ENCODE data around the gene TRPV3.

The TRPV3 gene

GRCh38 chr17:3554440-3554839, 3.2 kb downstream of the TRPV3 start:
- Histone ChIP-seq H2AFZ (ENCODE audit: low read length) (no peak overlapping the region), H3K27ac (ENCODE audit: low read length) (no peak overlapping the region), H3K27me3 (replicated peaks; ENCODE audit: insufficient read depth, low read length) (no peaks in the 10 kb centered on the region), H3K9ac (ENCODE audit: low read length) (no peak overlapping the region), H3K79me2 (ENCODE audit: low read length) (peaks cover 70% of the 10 kb centered on the region), H4K20me1 (ENCODE audit: insufficient read depth, low read length) (no peaks in the 10 kb centered on the region), H3K9me2 (replicated peaks; ENCODE audit: insufficient read depth, low read length) (no peaks in the 10 kb centered on the region), H3K4me3 (ENCODE audit: low read length) (no peak overlapping the region), H3F3A (ENCODE audit: insufficient read depth, low read length) (peaks cover 16% of the 10 kb centered on the region), H3K4me1 (ENCODE audit: low read length) (peaks cover 17% of the 10 kb centered on the region), H3K9me3 (replicated peaks; ENCODE audit: insufficient read depth, low read length) (no peaks in the 10 kb centered on the region), H3K36me3 (replicated peaks; ENCODE audit: insufficient read depth, low read length) (peaks cover 9% of the 10 kb centered on the region; the same call in 1 of the 2 replicates), H3K4me2 (ENCODE audit: low read depth, low read length) (no peak overlapping the region)
- DNase-seq: no peak
- TF ChIP-seq EZH2 (optimal IDR thresholded peaks at IDR 0.05; ENCODE audit: low read depth, low read length) (no peak), CTCF (IDR thresholded peaks at IDR 0.05; ENCODE audit: low read length) (no peak), EZH2phosphoT487 (IDR thresholded peaks at IDR 0.05; ENCODE audit: low read length) (no peak)

GRCh38 chr17:3553419-3554401, 3.9 kb downstream of the TRPV3 start:
- H3K36me3 ChIP-seq (replicated peaks; ENCODE audit: insufficient read depth, low read length): peaks cover 11% of the 10 kb centered on the region; the same call in 1 of the 2 replicates
- H3K4me3 ChIP-seq (ENCODE audit: low read length): no peak overlapping the region
- no peaks in the 10 kb centered on the region for H3K9me3 ChIP-seq (replicated peaks; ENCODE audit: insufficient read depth, low read length)
- H4K20me1 ChIP-seq (ENCODE audit: insufficient read depth, low read length): no peaks in the 10 kb centered on the region
- H3K4me1 ChIP-seq (ENCODE audit: low read length): peaks cover 14% of the 10 kb centered on the region
- no peaks in the 10 kb centered on the region for H3K27me3 ChIP-seq (replicated peaks; ENCODE audit: insufficient read depth, low read length)
- no peak overlapping the region for H3K4me2 ChIP-seq (ENCODE audit: low read depth, low read length)
- no peak overlapping the region for H2AFZ ChIP-seq (ENCODE audit: low read length)
- TF ChIP-seq CTCF (IDR thresholded peaks at IDR 0.05; ENCODE audit: low read length) (no peak), EZH2 (optimal IDR thresholded peaks at IDR 0.05; ENCODE audit: low read depth, low read length) (no peak), EZH2phosphoT487 (IDR thresholded peaks at IDR 0.05; ENCODE audit: low read length) (no peak)
- H3K9ac ChIP-seq (ENCODE audit: low read length): no peak overlapping the region
- no peaks in the 10 kb centered on the region for H3K9me2 ChIP-seq (replicated peaks; ENCODE audit: insufficient read depth, low read length)
- H3K27ac ChIP-seq (ENCODE audit: low read length): no peak overlapping the region
- H3K79me2 ChIP-seq (ENCODE audit: low read length): peaks cover 77% of the 10 kb centered on the region
- no peak for DNase-seq
- peaks cover 11% of the 10 kb centered on the region for H3F3A ChIP-seq (ENCODE audit: insufficient read depth, low read length)

- Histone ChIP-seq H4K20me1 (ENCODE audit: insufficient read depth, low read length) (no peaks in the 10 kb centered on the region), H3F3A (ENCODE audit: insufficient read depth, low read length) (peaks cover 5% of the 10 kb centered on the region), H3K4me2 (ENCODE audit: low read depth, low read length) (no peak overlapping the region), H3K4me1 (ENCODE audit: low read length) (peaks cover 8% of the 10 kb centered on the region), H3K4me3 (ENCODE audit: low read length) (no peak overlapping the region), H2AFZ (ENCODE audit: low read length) (no peak overlapping the region), H3K9me2 (replicated peaks; ENCODE audit: insufficient read depth, low read length) (no peaks in the 10 kb centered on the region), H3K36me3 (replicated peaks; ENCODE audit: insufficient read depth, low read length) (peaks cover 11% of the 10 kb centered on the region; the same call in 1 of the 2 replicates), H3K9me3 (replicated peaks; ENCODE audit: insufficient read depth, low read length) (no peaks in the 10 kb centered on the region), H3K27me3 (replicated peaks; ENCODE audit: insufficient read depth, low read length) (no peaks in the 10 kb centered on the region), H3K79me2 (ENCODE audit: low read length) (peaks cover 85% of the 10 kb centered on the region), H3K27ac (ENCODE audit: low read length) (no peak overlapping the region), H3K9ac (ENCODE audit: low read length) (no peak overlapping the region)
- no peak for DNase-seq
- no peak for TF ChIP-seq EZH2phosphoT487 (IDR thresholded peaks at IDR 0.05; ENCODE audit: low read length)
Measured at GRCh38 chr17:3552916-3553315, 4.7 kb downstream of the TRPV3 start.

GRCh38 chr17:3551189-3551588, 6.4 kb downstream of the TRPV3 start:
- Histone ChIP-seq H3K36me3 (replicated peaks; ENCODE audit: insufficient read depth, low read length) (peaks cover 11% of the 10 kb centered on the region; the same call in 1 of the 2 replicates), H3K79me2 (ENCODE audit: low read length) (peaks cover 88% of the 10 kb centered on the region), H3K27me3 (replicated peaks; ENCODE audit: insufficient read depth, low read length) (no peaks in the 10 kb centered on the region), H3K4me1 (ENCODE audit: low read length) (peaks cover 1% of the 10 kb centered on the region), H3K4me3 (ENCODE audit: low read length) (no peak overlapping the region), H3K9ac (ENCODE audit: low read length) (no peak overlapping the region), H3K4me2 (ENCODE audit: low read depth, low read length) (no peak overlapping the region), H3F3A (ENCODE audit: insufficient read depth, low read length) (no peaks in the 10 kb centered on the region), H3K9me3 (replicated peaks; ENCODE audit: insufficient read depth, low read length) (no peaks in the 10 kb centered on the region), H3K9me2 (replicated peaks; ENCODE audit: insufficient read depth, low read length) (no peaks in the 10 kb centered on the region), H4K20me1 (ENCODE audit: insufficient read depth, low read length) (no peaks in the 10 kb centered on the region), H3K27ac (ENCODE audit: low read length) (no peak overlapping the region), H2AFZ (ENCODE audit: low read length) (no peak overlapping the region)
- TF ChIP-seq CTCF (IDR thresholded peaks at IDR 0.05; ENCODE audit: low read length) (0 out of 2 replicates have a peak, but pooled peaks have one; percentile 3), EZH2 (optimal IDR thresholded peaks at IDR 0.05; ENCODE audit: low read depth, low read length) (no peak)
- no peak for DNase-seq
